HepG2 (cell line): ENCODE data around the gene TBCD.

Source experiments
- MEF2D ChIP-seq: sonication (generic); formaldehyde crosslinking; IDR thresholded peaks from 2 replicates; pipeline ENCODE4 v1.5.1; 2020; ENCODE audit warnings: mild to moderate bottlenecking, missing genetic modification reagents
- MTA3 ChIP-seq: sonication (generic); formaldehyde crosslinking; IDR thresholded peaks from 2 replicates; pipeline ENCODE4 v1.4.0; 2020; ENCODE audit warnings: missing genetic modification reagents
- POLR2A ChIP-seq, 2 experiments: IDR thresholded peaks; 2 replicates each; pipeline ENCODE4 v1.6.1; 2011; ENCODE audit warnings: low read depth in 2 of 2, low read length in 2 of 2, mild to moderate bottlenecking in 1 of 2, moderate library complexity in 1 of 2; ENCODE audit not compliant: insufficient read depth in 1 of 2
- POLR2AphosphoS5 ChIP-seq: IDR thresholded peaks from 2 replicates; pipeline ENCODE4 v1.6.1; 2012; ENCODE audit warnings: low read depth, low read length
- REST ChIP-seq, 2 experiments: IDR thresholded peaks; 2 replicates each; pipeline ENCODE4 v1.6.1; 2011 to 2012; ENCODE audit warnings: low read length in 2 of 2, borderline replicate concordance in 1 of 2, low read depth in 1 of 2, mild to moderate bottlenecking in 1 of 2, moderate library complexity in 1 of 2
- TP53 ChIP-seq: sonication (generic); formaldehyde crosslinking; conservative IDR thresholded peaks from 2 replicates; pipeline ENCODE4 v1.4.0; 2020; ENCODE audit warnings: missing genetic modification reagents
- ZBTB40 ChIP-seq, 2 experiments: fragments of 450-650 bp in 1 of 2; sonication (generic) in 1 of 2; formaldehyde crosslinking in 1 of 2; IDR thresholded peaks; 2 replicates each; pipeline versions ENCODE4 v1.6.1 to v1.8.0; 2016 to 2022; ENCODE audit warnings: antibody characterized with exemption in 1 of 2, mild to moderate bottlenecking in 1 of 2, missing genetic modification reagents in 1 of 2
- ZNF235 ChIP-seq: sonication (generic); formaldehyde crosslinking; IDR thresholded peaks from 2 replicates; pipeline ENCODE4 v1.8.1; 2023; ENCODE audit warnings: mild to moderate bottlenecking, missing genetic modification reagents, borderline replicate concordance
- ZNF263 ChIP-seq: sonication (generic); formaldehyde crosslinking; IDR thresholded peaks from 2 replicates; pipeline ENCODE4 v1.4.0; 2020; ENCODE audit warnings: missing genetic modification reagents
- ZNF274 ChIP-seq: sonication (generic); formaldehyde crosslinking; IDR thresholded peaks from 2 replicates; pipeline ENCODE4 v1.5.1; 2020; ENCODE audit warnings: mild to moderate bottlenecking, missing genetic modification reagents
- TF ChIP-seq, protein P1 (sequence below): sonication (generic); formaldehyde crosslinking; IDR thresholded peaks from 2 replicates; pipeline ENCODE4 v1.5.0; 2020; ENCODE audit warnings: mild to moderate bottlenecking, missing genetic modification reagents, moderate library complexity
- TF ChIP-seq, protein P2 (sequence below): sonication (generic); formaldehyde crosslinking; IDR thresholded peaks from 2 replicates; pipeline ENCODE4 v1.4.0; 2020; ENCODE audit warnings: missing genetic modification reagents
- TF ChIP-seq, protein P3 (sequence below): sonication (generic); formaldehyde crosslinking; IDR thresholded peaks from 2 replicates; pipeline ENCODE4 v1.9.0; 2021; ENCODE audit warnings: missing genetic modification reagents, borderline replicate concordance

GRCh38 chr17:82864713-82865248 is 112.9 kb downstream of the TBCD start:
- TF ChIP-seq MEF2D (CRISPR knock-in tag) (no peak), MTA3 (CRISPR knock-in tag) (no peak), POLR2AphosphoS5 (no peak), ZNF263 (CRISPR knock-in tag) (no peak), TP53 (no peak), ZNF235 (CRISPR knock-in tag) (no peak), POLR2A (IDR thresholded peaks at IDR 0.05; ENCODE audit: insufficient read depth in 1 of 2, low read depth in 2 of 2, low read length in 2 of 2) (no peak), REST (IDR thresholded peaks at IDR 0.05; ENCODE audit: borderline replicate concordance in 1 of 2, low read depth in 1 of 2, low read length in 2 of 2) (no peak), ZBTB40 (IDR thresholded peaks at IDR 0.05) (no peak), ZBTB40 (CRISPR knock-in tag; IDR thresholded peaks at IDR 0.05) (no peak), ZNF274 (CRISPR knock-in tag) (no peak)
- TF ChIP-seq, protein P1, sequence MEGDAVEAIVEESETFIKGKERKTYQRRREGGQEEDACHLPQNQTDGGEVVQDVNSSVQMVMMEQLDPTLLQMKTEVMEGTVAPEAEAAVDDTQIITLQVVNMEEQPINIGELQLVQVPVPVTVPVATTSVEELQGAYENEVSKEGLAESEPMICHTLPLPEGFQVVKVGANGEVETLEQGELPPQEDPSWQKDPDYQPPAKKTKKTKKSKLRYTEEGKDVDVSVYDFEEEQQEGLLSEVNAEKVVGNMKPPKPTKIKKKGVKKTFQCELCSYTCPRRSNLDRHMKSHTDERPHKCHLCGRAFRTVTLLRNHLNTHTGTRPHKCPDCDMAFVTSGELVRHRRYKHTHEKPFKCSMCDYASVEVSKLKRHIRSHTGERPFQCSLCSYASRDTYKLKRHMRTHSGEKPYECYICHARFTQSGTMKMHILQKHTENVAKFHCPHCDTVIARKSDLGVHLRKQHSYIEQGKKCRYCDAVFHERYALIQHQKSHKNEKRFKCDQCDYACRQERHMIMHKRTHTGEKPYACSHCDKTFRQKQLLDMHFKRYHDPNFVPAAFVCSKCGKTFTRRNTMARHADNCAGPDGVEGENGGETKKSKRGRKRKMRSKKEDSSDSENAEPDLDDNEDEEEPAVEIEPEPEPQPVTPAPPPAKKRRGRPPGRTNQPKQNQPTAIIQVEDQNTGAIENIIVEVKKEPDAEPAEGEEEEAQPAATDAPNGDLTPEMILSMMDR (CRISPR knock-in tag): no peak
- TF ChIP-seq, protein P2, sequence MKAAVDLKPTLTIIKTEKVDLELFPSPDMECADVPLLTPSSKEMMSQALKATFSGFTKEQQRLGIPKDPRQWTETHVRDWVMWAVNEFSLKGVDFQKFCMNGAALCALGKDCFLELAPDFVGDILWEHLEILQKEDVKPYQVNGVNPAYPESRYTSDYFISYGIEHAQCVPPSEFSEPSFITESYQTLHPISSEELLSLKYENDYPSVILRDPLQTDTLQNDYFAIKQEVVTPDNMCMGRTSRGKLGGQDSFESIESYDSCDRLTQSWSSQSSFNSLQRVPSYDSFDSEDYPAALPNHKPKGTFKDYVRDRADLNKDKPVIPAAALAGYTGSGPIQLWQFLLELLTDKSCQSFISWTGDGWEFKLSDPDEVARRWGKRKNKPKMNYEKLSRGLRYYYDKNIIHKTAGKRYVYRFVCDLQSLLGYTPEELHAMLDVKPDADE (CRISPR knock-in tag): no peak
- TF ChIP-seq, protein P3, sequence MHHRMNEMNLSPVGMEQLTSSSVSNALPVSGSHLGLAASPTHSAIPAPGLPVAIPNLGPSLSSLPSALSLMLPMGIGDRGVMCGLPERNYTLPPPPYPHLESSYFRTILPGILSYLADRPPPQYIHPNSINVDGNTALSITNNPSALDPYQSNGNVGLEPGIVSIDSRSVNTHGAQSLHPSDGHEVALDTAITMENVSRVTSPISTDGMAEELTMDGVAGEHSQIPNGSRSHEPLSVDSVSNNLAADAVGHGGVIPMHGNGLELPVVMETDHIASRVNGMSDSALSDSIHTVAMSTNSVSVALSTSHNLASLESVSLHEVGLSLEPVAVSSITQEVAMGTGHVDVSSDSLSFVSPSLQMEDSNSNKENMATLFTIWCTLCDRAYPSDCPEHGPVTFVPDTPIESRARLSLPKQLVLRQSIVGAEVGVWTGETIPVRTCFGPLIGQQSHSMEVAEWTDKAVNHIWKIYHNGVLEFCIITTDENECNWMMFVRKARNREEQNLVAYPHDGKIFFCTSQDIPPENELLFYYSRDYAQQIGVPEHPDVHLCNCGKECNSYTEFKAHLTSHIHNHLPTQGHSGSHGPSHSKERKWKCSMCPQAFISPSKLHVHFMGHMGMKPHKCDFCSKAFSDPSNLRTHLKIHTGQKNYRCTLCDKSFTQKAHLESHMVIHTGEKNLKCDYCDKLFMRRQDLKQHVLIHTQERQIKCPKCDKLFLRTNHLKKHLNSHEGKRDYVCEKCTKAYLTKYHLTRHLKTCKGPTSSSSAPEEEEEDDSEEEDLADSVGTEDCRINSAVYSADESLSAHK (CRISPR knock-in tag): no peak
